Sigmoid colon (tissue), 3 donors: ENCODE results near the gene RGS8.

ENCODE experiments used
- CTCF ChIP-seq, 4 experiments: fragments of 450-650 bp in 3 of 4; fragments of 200-600 bp in 1 of 4; IDR thresholded peaks; one replicate each; pipeline ENCODE4 v1.5.1; 2016 to 2019; ENCODE audit warnings: antibody characterized with exemption in 4 of 4, mild to moderate bottlenecking in 3 of 4, moderate library complexity in 2 of 4
- POLR2A ChIP-seq, 2 donors: fragments of 450-650 bp; IDR thresholded peaks; one replicate each; pipeline ENCODE4 v1.6.1; 2016; ENCODE audit warnings: antibody characterized with exemption in 2 of 2, mild to moderate bottlenecking in 2 of 2, moderate library complexity in 2 of 2

DNA sequence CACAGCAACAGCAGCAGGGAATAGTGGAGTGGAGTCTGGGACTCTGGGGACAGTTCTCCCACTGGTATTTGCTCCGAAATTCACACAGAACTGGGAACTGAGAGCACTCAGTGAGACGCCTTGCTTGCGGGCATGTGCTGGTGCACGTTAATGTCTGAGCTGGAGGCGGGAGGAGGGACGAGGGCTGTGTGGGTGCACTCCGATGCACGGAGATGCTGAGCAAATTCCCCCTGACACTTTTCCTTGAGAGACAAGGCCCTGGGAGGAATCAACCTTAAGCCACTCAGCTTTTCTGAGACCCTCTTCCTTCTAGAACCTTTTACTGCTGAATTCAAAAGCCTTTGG lies 2.8 kb downstream of the RGS8 start:
- no peak for TF ChIP-seq CTCF (IDR thresholded peaks at IDR 0.05)
- no peak for TF ChIP-seq POLR2A (IDR thresholded peaks at IDR 0.05)
